Fibroblast of skin of back (primary cell): ENCODE data around the gene KCNK1.

Experiments used
- DNase-seq: peaks from one replicate; pipeline ENCODE4 v3.0.0-alpha.2; 2013

KCNK1 gene

GRCh38 chr1:233707880-233708815 is 94.2 kb downstream of the KCNK1 start:
- no peak for DNase-seq

GRCh38 chr1:233710031-233710430 is 96.1 kb downstream of the KCNK1 start:
- no peak for DNase-seq

GRCh38 chr1:233710507-233710906 is 96.6 kb downstream of the KCNK1 start:
- DNase-seq: no peak

GRCh38 chr1:233714631-233715217 is 100.8 kb downstream of the KCNK1 start:
- no peak for DNase-seq

GRCh38 chr1:233718057-233718456 is 104.2 kb downstream of the KCNK1 start:
- DNase-seq: no peak

GRCh38 chr1:233719655-233720341 is 105.9 kb downstream of the KCNK1 start:
- DNase-seq: no peak

- no peak for DNase-seq
Observed at GRCh38 chr1:233721004-233721595, 107.2 kb downstream of the KCNK1 start.
